HCT116 (cell line): ENCODE measurements around the gene FAM20C. TPM values are rescaled to one million over a fixed set of nuclear protein-coding genes. Genes with fewer than 3 reads are reported as not detected.

Experiments
- ATAC-seq: fragments of 200-7000 bp; cut with Tn5 transposase; 2 replicates; pipeline ENCODE4 v1.9.1; 2020; ENCODE audit warnings: mild to moderate bottlenecking, moderate library complexity
- BruUV-seq: library from RNA; stranded (reverse); fragments of 400-500 nt; replicated peaks from 2 replicates; lab custom pipeline; 2021; lab: Mats Ljungman, UMichigan
- CTCF ChIA-PET: fragments of 300-600 bp; sonication (Branson Sonifier 250); formaldehyde crosslinking; loops from one replicate; lab custom pipeline; 2021; ENCODE audit warnings: antibody characterized with exemption; lab: Charles Lee
- POLR2A ChIA-PET: fragments of 300-600, 350-600 bp; sonication (Branson Sonifier 250); formaldehyde crosslinking; loops from one replicate; lab custom pipeline; 2021; ENCODE audit warnings: antibody characterized with exemption; lab: Charles Lee
- RAD21 ChIA-PET, 2 experiments: fragments of 300-600 bp; sonication (Branson Sonifier 250); formaldehyde crosslinking; loops; one replicate each; lab custom pipeline; 2023; ENCODE audit warnings: low total read pairs in 2 of 2; ENCODE audit not compliant: uncharacterized antibody in 2 of 2, unreplicated experiment in 2 of 2, low non-redundant PET in 1 of 2; lab: Charles Lee
- DNase-seq: peaks from one replicate; pipeline ENCODE4 v3.0.0-alpha.2; 2010; ENCODE audit warnings: low read depth, low spot score
- H2AFZ ChIP-seq: fragments of 200-600 bp; shearing (Covaris generic), sonication (generic); 2 replicates; pipeline ENCODE4 v1.6.1; 2017; ENCODE audit warnings: low read depth, mixed run types, mixed read lengths, antibody characterized with exemption, low read length; ENCODE audit not compliant: poor library complexity, severe bottlenecking
- H3K27ac ChIP-seq: 2 replicates; pipeline ENCODE4 v1.5.1; 2012; ENCODE audit warnings: low read depth, low read length
- H3K27me3 ChIP-seq: fragments of 200-600 bp; sonication (generic); 2 replicates; pipeline ENCODE4 v1.6.1; 2016; ENCODE audit warnings: mixed run types, low read length, mixed read lengths; ENCODE audit not compliant: insufficient read depth
- H3K36me3 ChIP-seq, 2 experiments: fragments of 200-500 bp in 1 of 2; fragments of 200-600 bp in 1 of 2; sonication (Bioruptor generic) in 1 of 2; sonication (generic) in 1 of 2; 2 replicates each; pipeline versions ENCODE4 v1.5.1 to v1.6.1; 2014 to 2016; ENCODE audit warnings: low read length in 2 of 2, inconsistent platforms in 1 of 2, mixed read lengths in 1 of 2, mixed run types in 1 of 2; ENCODE audit not compliant: insufficient read depth in 2 of 2, control insufficient read depth in 1 of 2
- H3K4me1 ChIP-seq, 2 experiments: fragments of 200-600 bp in 1 of 2; sonication (generic) in 1 of 2; 2 replicates each; pipeline versions ENCODE4 v1.5.1 to v1.6.1; 2012 to 2017; ENCODE audit warnings: low read length in 2 of 2, inconsistent platforms in 1 of 2, mild to moderate bottlenecking in 1 of 2, mixed read lengths in 1 of 2, mixed run types in 1 of 2, moderate library complexity in 1 of 2; ENCODE audit not compliant: insufficient read depth in 2 of 2, control insufficient read depth in 1 of 2
- H3K4me2 ChIP-seq: fragments of 200-600 bp; sonication (generic); 2 replicates; pipeline ENCODE4 v1.6.1; 2017; ENCODE audit warnings: mixed run types, low read length, mixed read lengths
- H3K4me3 ChIP-seq, 2 experiments: fragments of 200-600 bp in 1 of 2; sonication (generic) in 1 of 2; replicated peaks in 1 of 2; 2 replicates each; pipeline ENCODE4 v1.5.1; 2011 to 2016; ENCODE audit warnings: low read length in 2 of 2, control low read depth in 1 of 2, low read depth in 1 of 2, mild to moderate bottlenecking in 1 of 2, mixed read lengths in 1 of 2, mixed run types in 1 of 2
- H3K79me2 ChIP-seq: fragments of 200-600 bp; sonication (generic); 2 replicates; pipeline ENCODE4 v1.6.1; 2017; ENCODE audit warnings: mild to moderate bottlenecking, mixed run types, low read length, moderate library complexity, mixed read lengths; ENCODE audit not compliant: insufficient read depth
- H3K9ac ChIP-seq: fragments of 200-600 bp; sonication (generic); 2 replicates; pipeline ENCODE4 v1.6.1; 2016; ENCODE audit warnings: low read length, mixed read lengths
- H3K9me2 ChIP-seq: fragments of 200-600 bp; sonication (generic), shearing (Covaris generic); 2 replicates; pipeline ENCODE4 v1.6.1; 2017; ENCODE audit warnings: mixed run types, mild to moderate bottlenecking, moderate library complexity; ENCODE audit not compliant: insufficient read depth
- H3K9me3 ChIP-seq, 2 experiments: fragments of 200-500 bp in 1 of 2; fragments of 200-600 bp in 1 of 2; sonication (Bioruptor generic) in 1 of 2; sonication (generic) in 1 of 2; 2 replicates each; pipeline ENCODE4 v1.6.1; 2014 to 2017; ENCODE audit warnings: low read length in 2 of 2, mixed read lengths in 2 of 2, inconsistent platforms in 1 of 2, low read depth in 1 of 2, mild to moderate bottlenecking in 1 of 2, mixed run types in 1 of 2, moderate library complexity in 1 of 2; ENCODE audit not compliant: control insufficient read depth in 1 of 2, insufficient read depth in 1 of 2
- H4K20me1 ChIP-seq: fragments of 200-600 bp; sonication (generic), shearing (Covaris generic); 2 replicates; pipeline ENCODE4 v1.6.1; 2017; ENCODE audit warnings: mixed run types, mild to moderate bottlenecking, moderate library complexity; ENCODE audit not compliant: insufficient read depth
- EZH2phosphoT487 ChIP-seq: fragments of 200-600 bp; IDR thresholded peaks from 2 replicates; pipeline ENCODE4 v1.6.1; 2018; ENCODE audit warnings: antibody characterized with exemption, borderline replicate concordance
- POLR2A ChIP-seq: IDR thresholded peaks from 2 replicates; pipeline ENCODE4 v1.7.0; 2011; ENCODE audit warnings: borderline replicate concordance; ENCODE audit not compliant: insufficient read depth, insufficient read length; ENCODE audit errors: extremely low read depth
- ZBTB33 ChIP-seq: IDR thresholded peaks from 2 replicates; pipeline ENCODE4 v1.6.1; 2011; ENCODE audit warnings: mild to moderate bottlenecking, low read length, moderate library complexity; ENCODE audit not compliant: insufficient replicate concordance; ENCODE audit errors: extremely low read depth
- intact Hi-C: fragments of 100-400 bp; cut with micrococcal nuclease; formaldehyde crosslinking; loops from 2 replicates; pipeline ENCODE4 v1.10.0; 2022
- total RNA-seq: library from RNA; stranded (reverse); gene quantifications from one replicate; pipeline ENCODE4 v1.2.1, GENCODE V29; 2021; ENCODE audit not compliant: unreplicated experiment

Gene FAM20C
- total RNA-seq, 1 experiment from 2014 or later: 27.1 TPM

- TF ChIP-seq ZBTB33: no peak
- TF ChIP-seq, all 23 proteins: peak for 0
Observed at GRCh38 chr7:218896-219580, 26.7 kb downstream of the FAM20C start (continued).

GRCh38 chr7:219581-220150 lies 27.3 kb downstream of the FAM20C start:
- Histone ChIP-seq H3K9me2 (no peaks in the 10 kb centered on the region), H3K36me3 (no peaks in the 10 kb centered on the region), H3K4me3 (no peak overlapping the region), H3K27me3 (no peaks in the 10 kb centered on the region), H4K20me1 (no peaks in the 10 kb centered on the region), H3K79me2 (no peaks in the 10 kb centered on the region), H3K4me2 (no peak overlapping the region), H3K27ac (no peak overlapping the region), H3K9ac (no peak overlapping the region), H2AFZ (no peak overlapping the region), H3K9me3 (no peaks in the 10 kb centered on the region), H3K4me1 (peaks cover 3 to 4% of the 10 kb centered on the region in 2 experiments)
- ChIA-PET RAD21 (no interaction called here), CTCF (no interaction called here), POLR2A (no interaction called here)
- intact Hi-C loops: no loop called here
- no peak for DNase-seq
- no peak for ATAC-seq
- TF ChIP-seq POLR2A (no peak), EZH2phosphoT487 (no peak)
- BruUV-seq: no TSS peak
